Liver (tissue), 9 donors: Measurements from ENCODE around the gene ZSCAN5A. TPM values are rescaled to one million over a fixed set of nuclear protein-coding genes. Genes with fewer than 3 reads are reported as not detected.
A peak's percentile ranks its signal among the peaks of the same experiment; 100 is the strongest.
"Not testable (repeated sequence)": the region's sequence is repeated elsewhere in the genome, so short reads cannot be mapped to it uniquely, and the experiment has no call there.

Experiments
- DNase-seq: peaks from one replicate; pipeline ENCODE4 v3.0.0-alpha.2; 2017; ENCODE audit warnings: low spot score
- H3K27ac ChIP-seq, 2 donors: one replicate each; pipeline ENCODE4 v1.7.0; 2013; ENCODE audit warnings: inconsistent platforms in 2 of 2, low read length in 2 of 2, control low read depth in 1 of 2, low read depth in 1 of 2, mild to moderate bottlenecking in 1 of 2
- H3K27me3 ChIP-seq, 4 donors: one replicate each; pipeline versions ENCODE4 v1.6.1 to v1.7.0; 2013; ENCODE audit warnings: low read length in 3 of 4, inconsistent platforms in 1 of 4, mild to moderate bottlenecking in 1 of 4, moderate library complexity in 1 of 4; ENCODE audit not compliant: control insufficient read depth in 4 of 4, insufficient read depth in 4 of 4
- H3K36me3 ChIP-seq, 4 donors: one replicate each; pipeline versions ENCODE4 v1.6.1 to v1.7.0; 2013; ENCODE audit warnings: low read length in 3 of 4, mild to moderate bottlenecking in 3 of 4, low read depth in 1 of 4, moderate library complexity in 1 of 4; ENCODE audit not compliant: control insufficient read depth in 4 of 4, insufficient read depth in 3 of 4
- H3K4me1 ChIP-seq, 4 donors: one replicate each; pipeline versions ENCODE4 v1.6.1 to v1.7.0; 2013; ENCODE audit warnings: low read length in 3 of 4, mild to moderate bottlenecking in 3 of 4, moderate library complexity in 1 of 4; ENCODE audit not compliant: control insufficient read depth in 4 of 4, insufficient read depth in 4 of 4
- H3K4me3 ChIP-seq, 3 donors: one replicate each; pipeline versions ENCODE4 v1.6.1 to v1.7.0; 2013; ENCODE audit warnings: low read length in 3 of 3, control low read depth in 1 of 3, low read depth in 1 of 3, mild to moderate bottlenecking in 1 of 3
- H3K9ac ChIP-seq, 2 donors: one replicate each; pipeline ENCODE4 v1.7.0; 2013; ENCODE audit warnings: low read length in 2 of 2, mild to moderate bottlenecking in 2 of 2, moderate library complexity in 2 of 2, control low read depth in 1 of 2, low read depth in 1 of 2
- H3K9me3 ChIP-seq, 4 donors: one replicate each; pipeline versions ENCODE4 v1.6.1 to v1.7.0; 2013; ENCODE audit warnings: low read length in 3 of 4; ENCODE audit not compliant: control insufficient read depth in 4 of 4
- FOXA2 ChIP-seq: IDR thresholded peaks from 2 replicates; pipeline ENCODE4 v1.6.1; 2016; ENCODE audit warnings: antibody characterized with exemption
- GABPA ChIP-seq, 2 donors: IDR thresholded peaks in 1 of 2; conservative IDR thresholded peaks in 1 of 2; 2 replicates each; pipeline ENCODE4 v1.6.1; 2016; ENCODE audit warnings: antibody characterized with exemption in 2 of 2, mild to moderate bottlenecking in 1 of 2, moderate library complexity in 1 of 2
- HNF4G ChIP-seq: IDR thresholded peaks from 2 replicates; pipeline ENCODE4 v1.6.1; 2016; ENCODE audit warnings: antibody characterized with exemption
- NR2F2 ChIP-seq: IDR thresholded peaks from 2 replicates; pipeline ENCODE4 v1.6.1; 2016; ENCODE audit warnings: antibody characterized with exemption
- RAD21 ChIP-seq, 2 donors: IDR thresholded peaks; 2 replicates each; pipeline ENCODE4 v1.6.1; 2016; ENCODE audit warnings: antibody characterized with exemption in 2 of 2, mild to moderate bottlenecking in 2 of 2
- RXRA ChIP-seq, 2 donors: IDR thresholded peaks; 2 replicates each; pipeline ENCODE4 v1.6.1; 2017 to 2018; ENCODE audit warnings: antibody characterized with exemption in 2 of 2, mild to moderate bottlenecking in 1 of 2
- SP1 ChIP-seq: IDR thresholded peaks from 2 replicates; pipeline ENCODE4 v1.6.1; 2018; ENCODE audit warnings: antibody characterized with exemption, mild to moderate bottlenecking
- TAF1 ChIP-seq: conservative IDR thresholded peaks from 2 replicates; pipeline ENCODE4 v1.6.1; 2016; ENCODE audit warnings: antibody characterized with exemption, mild to moderate bottlenecking
- YY1 ChIP-seq: IDR thresholded peaks from 2 replicates; pipeline ENCODE4 v1.6.1; 2016; ENCODE audit warnings: antibody characterized with exemption, mild to moderate bottlenecking
- polyA plus RNA-seq, 2 donors: library from polyadenylated mRNA; stranded (reverse) in 1 of 2; unstranded in 1 of 2; fragments of 200-250 nt in 1 of 2; fragments of >200 nt in 1 of 2; fragmentation: Nextera tagmentation in 1 of 2; extraction: Ambion mirVana in 1 of 2; gene quantifications; one replicate each; pipeline versions ENCODE4 v1.2.1 to v1.2.3, GENCODE V29; 2013 to 2015
- total RNA-seq, 2 donors: library from RNA; depleted of rRNA; stranded (reverse); fragments of >200 nt; gene quantifications; one replicate each; pipeline ENCODE4 v1.2.3, GENCODE V29; 2014
- TF ChIP-seq, protein P1 (sequence below): IDR thresholded peaks from 2 replicates; pipeline ENCODE4 v1.6.1; 2016; ENCODE audit warnings: antibody characterized with exemption
- TF ChIP-seq, protein P2 (sequence below): IDR thresholded peaks from 2 replicates; pipeline ENCODE4 v1.6.1; 2016; ENCODE audit warnings: antibody characterized with exemption, mild to moderate bottlenecking
- TF ChIP-seq, protein P3 (sequence below): fragments of 150-350 bp; IDR thresholded peaks from 2 replicates; pipeline ENCODE4 v1.5.1; 2017; ENCODE audit warnings: improper control_type of control experiment, low read depth, low read length; ENCODE audit not compliant: missing input control
- TF ChIP-seq, protein P4 (sequence below): IDR thresholded peaks from 2 replicates; pipeline ENCODE4 v1.6.1; 2016; ENCODE audit warnings: antibody characterized with exemption
- donor health status: healthy.
- donor health status: healthy.
- donor health status: healthy.
- donor health status: healthy.
- donor health status: healthy.

Gene ZSCAN5A
- total and polyA plus RNA-seq, 4 donors: 2.2 to 9.6 (median 5.0) TPM

DNA sequence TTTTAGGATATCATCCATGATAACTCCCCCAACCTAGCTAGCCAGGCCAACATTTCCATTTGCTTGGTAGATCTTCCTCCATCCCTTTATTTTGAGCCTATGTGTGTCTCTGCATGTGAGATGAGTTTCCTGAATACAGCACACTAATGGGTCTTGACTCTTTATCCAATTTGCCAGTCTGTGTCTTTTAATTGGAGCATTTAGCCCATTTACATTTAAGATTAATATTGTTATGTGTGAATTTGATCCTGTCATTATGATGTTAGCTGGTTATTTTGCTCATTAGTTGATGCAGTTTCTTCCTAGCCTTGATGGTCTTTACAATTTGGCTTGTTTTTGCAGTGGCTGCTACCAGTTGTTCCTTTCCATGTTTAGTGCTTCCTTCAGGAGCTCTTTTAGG is 20.7 kb upstream of the ZSCAN5A start:
- DNase-seq, H3K4me3 ChIP-seq, H3K27me3 ChIP-seq, H3K9me3 ChIP-seq, H3K9ac ChIP-seq, H3K4me1 ChIP-seq, H3K36me3 ChIP-seq, H3K27ac ChIP-seq: not testable (repeated sequence)

DNA sequence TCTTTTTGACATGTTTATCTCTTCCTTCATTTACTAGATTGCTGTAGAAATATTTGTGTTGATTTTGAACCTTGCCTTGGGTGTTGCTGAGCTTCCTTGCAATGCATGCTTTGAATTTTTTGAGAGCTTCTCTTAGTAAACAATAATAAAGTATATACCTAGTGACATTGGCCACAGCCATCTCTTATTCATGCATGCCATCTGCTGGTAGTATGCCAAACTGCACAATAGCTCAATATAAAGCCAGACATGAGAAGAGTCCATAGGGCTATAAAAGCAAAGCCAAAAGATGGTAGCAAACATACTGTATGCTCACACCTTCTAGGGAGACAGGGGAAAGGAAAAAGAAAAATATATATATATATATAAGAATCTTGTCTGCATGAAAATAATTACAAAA is 18.9 kb upstream of the ZSCAN5A start:
- H3K36me3 ChIP-seq: no peaks in the 10 kb centered on the region
- DNase-seq: peak; percentile 68
- no peak overlapping the region for H3K4me3 ChIP-seq
- H3K9me3 ChIP-seq: no peaks in the 10 kb centered on the region
- no peak overlapping the region for H3K9ac ChIP-seq
- no peak overlapping the region for H3K27ac ChIP-seq
- H3K27me3 ChIP-seq: no peaks in the 10 kb centered on the region
- TF ChIP-seq RAD21 (IDR thresholded peaks at IDR 0.05) (peak; percentile 90 to 93), NR2F2 (no peak), RXRA (IDR thresholded peaks at IDR 0.05) (no peak), YY1 (no peak), TAF1 (no peak), HNF4G (no peak), FOXA2 (no peak), GABPA (IDR thresholded peaks at IDR 0.05 in 1 of 2, conservative IDR thresholded peaks at IDR 0.05 in 1 of 2) (no peak), SP1 (no peak)
- TF ChIP-seq, protein P1, sequence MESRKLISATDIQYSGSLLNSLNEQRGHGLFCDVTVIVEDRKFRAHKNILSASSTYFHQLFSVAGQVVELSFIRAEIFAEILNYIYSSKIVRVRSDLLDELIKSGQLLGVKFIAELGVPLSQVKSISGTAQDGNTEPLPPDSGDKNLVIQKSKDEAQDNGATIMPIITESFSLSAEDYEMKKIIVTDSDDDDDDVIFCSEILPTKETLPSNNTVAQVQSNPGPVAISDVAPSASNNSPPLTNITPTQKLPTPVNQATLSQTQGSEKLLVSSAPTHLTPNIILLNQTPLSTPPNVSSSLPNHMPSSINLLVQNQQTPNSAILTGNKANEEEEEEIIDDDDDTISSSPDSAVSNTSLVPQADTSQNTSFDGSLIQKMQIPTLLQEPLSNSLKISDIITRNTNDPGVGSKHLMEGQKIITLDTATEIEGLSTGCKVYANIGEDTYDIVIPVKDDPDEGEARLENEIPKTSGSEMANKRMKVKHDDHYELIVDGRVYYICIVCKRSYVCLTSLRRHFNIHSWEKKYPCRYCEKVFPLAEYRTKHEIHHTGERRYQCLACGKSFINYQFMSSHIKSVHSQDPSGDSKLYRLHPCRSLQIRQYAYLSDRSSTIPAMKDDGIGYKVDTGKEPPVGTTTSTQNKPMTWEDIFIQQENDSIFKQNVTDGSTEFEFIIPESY: no peak
- TF ChIP-seq, protein P2, sequence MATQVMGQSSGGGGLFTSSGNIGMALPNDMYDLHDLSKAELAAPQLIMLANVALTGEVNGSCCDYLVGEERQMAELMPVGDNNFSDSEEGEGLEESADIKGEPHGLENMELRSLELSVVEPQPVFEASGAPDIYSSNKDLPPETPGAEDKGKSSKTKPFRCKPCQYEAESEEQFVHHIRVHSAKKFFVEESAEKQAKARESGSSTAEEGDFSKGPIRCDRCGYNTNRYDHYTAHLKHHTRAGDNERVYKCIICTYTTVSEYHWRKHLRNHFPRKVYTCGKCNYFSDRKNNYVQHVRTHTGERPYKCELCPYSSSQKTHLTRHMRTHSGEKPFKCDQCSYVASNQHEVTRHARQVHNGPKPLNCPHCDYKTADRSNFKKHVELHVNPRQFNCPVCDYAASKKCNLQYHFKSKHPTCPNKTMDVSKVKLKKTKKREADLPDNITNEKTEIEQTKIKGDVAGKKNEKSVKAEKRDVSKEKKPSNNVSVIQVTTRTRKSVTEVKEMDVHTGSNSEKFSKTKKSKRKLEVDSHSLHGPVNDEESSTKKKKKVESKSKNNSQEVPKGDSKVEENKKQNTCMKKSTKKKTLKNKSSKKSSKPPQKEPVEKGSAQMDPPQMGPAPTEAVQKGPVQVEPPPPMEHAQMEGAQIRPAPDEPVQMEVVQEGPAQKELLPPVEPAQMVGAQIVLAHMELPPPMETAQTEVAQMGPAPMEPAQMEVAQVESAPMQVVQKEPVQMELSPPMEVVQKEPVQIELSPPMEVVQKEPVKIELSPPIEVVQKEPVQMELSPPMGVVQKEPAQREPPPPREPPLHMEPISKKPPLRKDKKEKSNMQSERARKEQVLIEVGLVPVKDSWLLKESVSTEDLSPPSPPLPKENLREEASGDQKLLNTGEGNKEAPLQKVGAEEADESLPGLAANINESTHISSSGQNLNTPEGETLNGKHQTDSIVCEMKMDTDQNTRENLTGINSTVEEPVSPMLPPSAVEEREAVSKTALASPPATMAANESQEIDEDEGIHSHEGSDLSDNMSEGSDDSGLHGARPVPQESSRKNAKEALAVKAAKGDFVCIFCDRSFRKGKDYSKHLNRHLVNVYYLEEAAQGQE: no peak
- TF ChIP-seq, protein P3, sequence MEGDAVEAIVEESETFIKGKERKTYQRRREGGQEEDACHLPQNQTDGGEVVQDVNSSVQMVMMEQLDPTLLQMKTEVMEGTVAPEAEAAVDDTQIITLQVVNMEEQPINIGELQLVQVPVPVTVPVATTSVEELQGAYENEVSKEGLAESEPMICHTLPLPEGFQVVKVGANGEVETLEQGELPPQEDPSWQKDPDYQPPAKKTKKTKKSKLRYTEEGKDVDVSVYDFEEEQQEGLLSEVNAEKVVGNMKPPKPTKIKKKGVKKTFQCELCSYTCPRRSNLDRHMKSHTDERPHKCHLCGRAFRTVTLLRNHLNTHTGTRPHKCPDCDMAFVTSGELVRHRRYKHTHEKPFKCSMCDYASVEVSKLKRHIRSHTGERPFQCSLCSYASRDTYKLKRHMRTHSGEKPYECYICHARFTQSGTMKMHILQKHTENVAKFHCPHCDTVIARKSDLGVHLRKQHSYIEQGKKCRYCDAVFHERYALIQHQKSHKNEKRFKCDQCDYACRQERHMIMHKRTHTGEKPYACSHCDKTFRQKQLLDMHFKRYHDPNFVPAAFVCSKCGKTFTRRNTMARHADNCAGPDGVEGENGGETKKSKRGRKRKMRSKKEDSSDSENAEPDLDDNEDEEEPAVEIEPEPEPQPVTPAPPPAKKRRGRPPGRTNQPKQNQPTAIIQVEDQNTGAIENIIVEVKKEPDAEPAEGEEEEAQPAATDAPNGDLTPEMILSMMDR: peak; percentile 81
- TF ChIP-seq, protein P4, sequence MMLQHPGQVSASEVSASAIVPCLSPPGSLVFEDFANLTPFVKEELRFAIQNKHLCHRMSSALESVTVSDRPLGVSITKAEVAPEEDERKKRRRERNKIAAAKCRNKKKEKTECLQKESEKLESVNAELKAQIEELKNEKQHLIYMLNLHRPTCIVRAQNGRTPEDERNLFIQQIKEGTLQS: no peak
- H3K4me1 ChIP-seq: no peaks in the 10 kb centered on the region
